KMS-11 (cell line): ENCODE results near the gene SH2D1A.
"Not testable (repeated sequence)": the region's sequence is repeated elsewhere in the genome, so short reads cannot be mapped to it uniquely, and the experiment has no call there.

Source experiments
- H2AFZ ChIP-seq: fragments of 200-600 bp; sonication (generic); 2 replicates; pipeline ENCODE4 v1.6.1; 2016; ENCODE audit warnings: antibody characterized with exemption, mixed run types, low read depth
- H3K27ac ChIP-seq: fragments of 200-600 bp; sonication (generic); 2 replicates; pipeline ENCODE4 v1.6.1; 2016; ENCODE audit warnings: mild to moderate bottlenecking, mixed run types
- H3K27me3 ChIP-seq: fragments of 200-600 bp; sonication (generic); 2 replicates; pipeline ENCODE4 v1.6.1; 2017; ENCODE audit warnings: mild to moderate bottlenecking, low read depth, mixed run types, moderate library complexity; ENCODE audit not compliant: insufficient read depth
- H3K36me3 ChIP-seq: fragments of 200-600 bp; sonication (generic); 2 replicates; pipeline ENCODE4 v1.6.1; 2017; ENCODE audit warnings: mild to moderate bottlenecking, mixed run types; ENCODE audit not compliant: insufficient read depth
- H3K4me1 ChIP-seq: fragments of 200-600 bp; sonication (generic); 2 replicates; pipeline ENCODE4 v1.6.1; 2016; ENCODE audit warnings: mild to moderate bottlenecking, low read depth, mixed run types; ENCODE audit not compliant: poor library complexity, severe bottlenecking
- H3K4me2 ChIP-seq: fragments of 200-600 bp; sonication (generic); 2 replicates; pipeline ENCODE4 v1.7.0; 2016; ENCODE audit warnings: mild to moderate bottlenecking, mixed run types
- H3K4me3 ChIP-seq: fragments of 200-600 bp; sonication (generic); IDR thresholded peaks from 2 replicates; pipeline ENCODE4 v1.6.1; 2017; ENCODE audit warnings: low read depth, low read length, mixed read lengths; ENCODE audit not compliant: insufficient read depth
- H3K79me2 ChIP-seq: fragments of 200-600 bp; sonication (generic); 2 replicates; pipeline ENCODE4 v1.6.1; 2016; ENCODE audit warnings: low read depth, mixed run types; ENCODE audit not compliant: insufficient read depth
- H3K9ac ChIP-seq: fragments of 200-600 bp; sonication (generic); 2 replicates; pipeline ENCODE4 v1.6.1; 2016; ENCODE audit warnings: mild to moderate bottlenecking, mixed run types
- H4K20me1 ChIP-seq: fragments of 200-600 bp; sonication (generic); 2 replicates; pipeline ENCODE4 v1.6.1; 2016; ENCODE audit warnings: mild to moderate bottlenecking, mixed run types; ENCODE audit not compliant: insufficient read depth
- TF ChIP-seq, protein P1 (sequence below): fragments of 200-600 bp; sonication (generic); conservative IDR thresholded peaks from 2 replicates; pipeline ENCODE4 v1.6.1; 2017; ENCODE audit warnings: low read depth, mild to moderate bottlenecking, antibody characterized with exemption, low read length, moderate library complexity, mixed read lengths

SH2D1A gene

DNA sequence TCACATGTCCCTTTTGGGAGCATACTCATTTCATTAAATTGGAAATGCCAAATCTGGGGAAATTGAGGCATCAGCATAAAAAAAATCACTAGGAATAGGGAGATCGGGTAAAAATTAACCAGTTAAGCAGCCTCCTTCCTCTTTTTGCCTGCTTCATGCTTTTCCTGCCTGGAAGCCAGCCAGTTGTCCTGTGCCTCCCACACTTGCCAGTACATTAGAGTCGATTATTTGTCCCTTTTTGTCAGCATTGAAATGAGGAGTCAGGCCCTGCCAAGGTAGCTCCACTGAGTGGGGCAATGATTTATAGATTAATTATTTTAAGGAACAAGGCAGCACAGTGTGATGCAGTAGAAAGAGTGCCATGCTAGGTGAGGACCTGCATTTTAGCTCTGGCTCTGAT, 55.3 kb downstream of the SH2D1A start:
- H3K9ac ChIP-seq = no peak overlapping the region
- H3K4me2 ChIP-seq = no peak overlapping the region
- no peaks in the 10 kb centered on the region for H3K4me1 ChIP-seq
- no peak overlapping the region for H3K4me3 ChIP-seq
- no peaks in the 10 kb centered on the region for H3K36me3 ChIP-seq
- no peak overlapping the region for H2AFZ ChIP-seq
- TF ChIP-seq, protein P1, sequence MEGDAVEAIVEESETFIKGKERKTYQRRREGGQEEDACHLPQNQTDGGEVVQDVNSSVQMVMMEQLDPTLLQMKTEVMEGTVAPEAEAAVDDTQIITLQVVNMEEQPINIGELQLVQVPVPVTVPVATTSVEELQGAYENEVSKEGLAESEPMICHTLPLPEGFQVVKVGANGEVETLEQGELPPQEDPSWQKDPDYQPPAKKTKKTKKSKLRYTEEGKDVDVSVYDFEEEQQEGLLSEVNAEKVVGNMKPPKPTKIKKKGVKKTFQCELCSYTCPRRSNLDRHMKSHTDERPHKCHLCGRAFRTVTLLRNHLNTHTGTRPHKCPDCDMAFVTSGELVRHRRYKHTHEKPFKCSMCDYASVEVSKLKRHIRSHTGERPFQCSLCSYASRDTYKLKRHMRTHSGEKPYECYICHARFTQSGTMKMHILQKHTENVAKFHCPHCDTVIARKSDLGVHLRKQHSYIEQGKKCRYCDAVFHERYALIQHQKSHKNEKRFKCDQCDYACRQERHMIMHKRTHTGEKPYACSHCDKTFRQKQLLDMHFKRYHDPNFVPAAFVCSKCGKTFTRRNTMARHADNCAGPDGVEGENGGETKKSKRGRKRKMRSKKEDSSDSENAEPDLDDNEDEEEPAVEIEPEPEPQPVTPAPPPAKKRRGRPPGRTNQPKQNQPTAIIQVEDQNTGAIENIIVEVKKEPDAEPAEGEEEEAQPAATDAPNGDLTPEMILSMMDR = no peak
- H3K27me3 ChIP-seq = no peaks in the 10 kb centered on the region
- no peaks in the 10 kb centered on the region for H3K79me2 ChIP-seq
- H3K27ac ChIP-seq = no peak overlapping the region
- H4K20me1 ChIP-seq = no peaks in the 10 kb centered on the region

DNA sequence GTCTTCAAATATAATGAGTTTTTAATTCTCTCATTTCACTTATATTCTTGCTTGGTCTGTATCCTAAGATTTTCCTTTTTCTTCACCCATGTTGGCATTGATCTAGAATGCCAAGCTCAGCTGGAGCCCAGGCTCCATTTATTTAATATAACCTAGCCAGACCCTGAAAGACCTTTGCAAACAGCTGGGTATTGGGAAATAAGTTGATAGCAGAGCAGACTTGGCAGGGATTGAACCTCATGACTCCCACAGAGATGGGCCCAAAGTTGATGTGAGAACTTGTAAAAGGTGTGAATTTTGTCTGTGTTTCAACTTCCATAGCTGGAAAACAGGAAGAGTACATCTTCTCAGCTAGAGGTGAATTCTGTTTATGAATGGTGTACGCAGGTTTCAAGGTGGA, 59.5 kb downstream of the SH2D1A start:
- Histone ChIP-seq H3K4me2 (no peak overlapping the region), H2AFZ (no peak overlapping the region), H3K27ac (no peak overlapping the region), H3K4me1 (no peaks in the 10 kb centered on the region), H3K36me3 (no peaks in the 10 kb centered on the region), H3K9ac (no peak overlapping the region), H3K79me2 (no peaks in the 10 kb centered on the region), H4K20me1 (no peaks in the 10 kb centered on the region), H3K27me3 (no peaks in the 10 kb centered on the region), H3K4me3 (no peak overlapping the region)
- TF ChIP-seq, protein P1 = no peak

DNA sequence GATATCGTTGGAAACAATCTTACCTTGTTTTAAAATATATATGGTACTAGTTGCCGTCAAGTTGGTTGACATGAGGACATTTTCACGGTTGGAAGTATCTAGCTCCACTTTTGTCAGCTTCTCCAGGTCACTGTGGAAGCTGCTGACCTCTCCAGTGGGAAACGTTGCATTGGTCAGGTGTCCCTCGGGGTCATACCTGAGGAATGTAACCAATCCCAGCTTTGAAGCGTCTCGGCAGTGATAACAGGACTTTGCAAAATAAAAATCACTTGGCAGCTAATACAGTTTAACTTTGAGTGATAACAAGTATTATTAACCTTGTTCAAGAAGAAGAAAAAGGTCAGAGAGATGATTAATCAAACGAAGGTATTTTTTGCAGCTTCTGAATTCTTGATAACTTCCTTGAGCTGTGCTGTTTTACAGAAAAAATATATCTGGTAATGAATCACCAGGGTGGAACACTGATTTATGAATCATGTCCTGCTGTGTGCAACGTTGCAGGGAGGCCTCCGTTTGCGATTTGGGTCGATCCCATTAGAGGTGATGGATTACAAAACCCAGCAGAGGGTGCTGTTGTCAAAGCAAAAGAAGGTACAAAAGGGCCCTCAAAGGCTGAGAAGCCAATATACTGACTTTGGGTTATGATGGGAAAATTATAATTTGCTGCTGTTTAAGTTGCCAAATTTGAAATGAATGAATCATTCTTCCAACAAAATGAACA, 60.1 kb downstream of the SH2D1A start:
- H2AFZ ChIP-seq = no peak overlapping the region
- no peak overlapping the region for H3K4me2 ChIP-seq
- TF ChIP-seq, protein P1 = peak; percentile 81
- H3K27me3 ChIP-seq = no peaks in the 10 kb centered on the region
- no peak overlapping the region for H3K9ac ChIP-seq
- no peak overlapping the region for H3K27ac ChIP-seq
- H3K79me2 ChIP-seq = no peaks in the 10 kb centered on the region
- no peaks in the 10 kb centered on the region for H3K4me1 ChIP-seq
- no peaks in the 10 kb centered on the region for H4K20me1 ChIP-seq
- no peak overlapping the region for H3K4me3 ChIP-seq
- H3K36me3 ChIP-seq = no peaks in the 10 kb centered on the region

DNA sequence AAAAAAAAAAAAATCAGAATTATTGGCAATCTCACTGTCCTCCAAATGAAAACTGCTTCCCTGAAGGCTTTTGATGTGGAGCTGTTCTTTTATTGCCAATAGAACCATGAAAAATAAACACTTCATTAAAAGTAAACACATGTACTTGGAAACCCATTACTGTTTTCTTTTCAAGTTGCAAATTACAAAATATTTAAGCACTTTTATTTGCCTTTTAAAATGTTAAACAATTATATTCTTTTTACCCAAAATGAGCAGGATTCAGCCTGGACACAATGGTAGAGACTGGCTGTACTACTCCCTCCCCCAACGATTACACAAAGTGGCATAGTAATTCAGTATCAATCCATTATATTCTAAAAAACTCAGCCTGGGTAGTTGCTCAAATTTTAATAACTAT, 60.9 kb downstream of the SH2D1A start:
- no peak overlapping the region for H3K4me2 ChIP-seq
- H3K79me2 ChIP-seq = no peaks in the 10 kb centered on the region
- H3K4me1 ChIP-seq = no peaks in the 10 kb centered on the region
- H2AFZ ChIP-seq = no peak overlapping the region
- H3K9ac ChIP-seq = no peak overlapping the region
- H3K27ac ChIP-seq = no peak overlapping the region
- no peaks in the 10 kb centered on the region for H3K36me3 ChIP-seq
- H3K27me3 ChIP-seq = no peaks in the 10 kb centered on the region
- no peaks in the 10 kb centered on the region for H4K20me1 ChIP-seq
- TF ChIP-seq, protein P1 = no peak
- H3K4me3 ChIP-seq = no peak overlapping the region

DNA sequence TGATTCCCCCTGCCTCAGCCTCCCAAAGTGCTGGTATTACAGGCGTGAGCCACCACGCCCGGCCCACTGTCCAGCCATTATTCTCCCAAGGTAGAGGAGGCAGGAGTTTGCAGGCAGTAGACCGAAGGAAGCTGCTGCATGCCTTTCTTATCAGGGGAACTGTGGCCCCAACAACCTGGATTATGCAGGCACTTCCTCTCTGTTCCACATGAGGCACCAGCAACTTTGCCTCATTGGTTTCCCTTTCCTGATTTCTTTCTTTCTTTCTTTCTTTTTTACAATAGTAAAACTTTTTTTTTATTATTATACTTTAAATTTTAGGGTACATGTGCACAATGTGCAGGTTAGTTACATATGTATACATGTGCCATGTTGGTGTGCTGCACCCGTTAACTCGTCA, 62.0 kb downstream of the SH2D1A start:
- not testable (repeated sequence) for H3K4me2 ChIP-seq, H3K36me3 ChIP-seq, H3K4me3 ChIP-seq, H3K4me1 ChIP-seq, H3K79me2 ChIP-seq, H3K27me3 ChIP-seq, H2AFZ ChIP-seq, H4K20me1 ChIP-seq, H3K27ac ChIP-seq, H3K9ac ChIP-seq
